Ovary (tissue), 3 donors: Measurements from ENCODE around the gene MUC2.

Source experiments
- POLR2A ChIP-seq: fragments of 450-650 bp; IDR thresholded peaks from one replicate; pipeline ENCODE4 v1.6.1; 2017; ENCODE audit warnings: antibody characterized with exemption, mild to moderate bottlenecking, moderate library complexity
- TF ChIP-seq, protein P1 (sequence below), 3 donors: fragments of 450-650 bp in 2 of 3; fragments of 200-600 bp in 1 of 3; IDR thresholded peaks; one replicate each; pipeline versions ENCODE4 v1.5.1 to v1.8.0; 2016 to 2022; ENCODE audit warnings: antibody characterized with exemption in 3 of 3, mild to moderate bottlenecking in 1 of 3
- donor health status: DM: no; HTN: no; CAD: no.

- TF ChIP-seq, protein P1, sequence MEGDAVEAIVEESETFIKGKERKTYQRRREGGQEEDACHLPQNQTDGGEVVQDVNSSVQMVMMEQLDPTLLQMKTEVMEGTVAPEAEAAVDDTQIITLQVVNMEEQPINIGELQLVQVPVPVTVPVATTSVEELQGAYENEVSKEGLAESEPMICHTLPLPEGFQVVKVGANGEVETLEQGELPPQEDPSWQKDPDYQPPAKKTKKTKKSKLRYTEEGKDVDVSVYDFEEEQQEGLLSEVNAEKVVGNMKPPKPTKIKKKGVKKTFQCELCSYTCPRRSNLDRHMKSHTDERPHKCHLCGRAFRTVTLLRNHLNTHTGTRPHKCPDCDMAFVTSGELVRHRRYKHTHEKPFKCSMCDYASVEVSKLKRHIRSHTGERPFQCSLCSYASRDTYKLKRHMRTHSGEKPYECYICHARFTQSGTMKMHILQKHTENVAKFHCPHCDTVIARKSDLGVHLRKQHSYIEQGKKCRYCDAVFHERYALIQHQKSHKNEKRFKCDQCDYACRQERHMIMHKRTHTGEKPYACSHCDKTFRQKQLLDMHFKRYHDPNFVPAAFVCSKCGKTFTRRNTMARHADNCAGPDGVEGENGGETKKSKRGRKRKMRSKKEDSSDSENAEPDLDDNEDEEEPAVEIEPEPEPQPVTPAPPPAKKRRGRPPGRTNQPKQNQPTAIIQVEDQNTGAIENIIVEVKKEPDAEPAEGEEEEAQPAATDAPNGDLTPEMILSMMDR (IDR thresholded peaks at IDR 0.05): no peak
- TF ChIP-seq POLR2A: no peak
Measured at GRCh38 chr11:1031121-1031899, 43.4 kb upstream of the MUC2 start.
